SJCRH30 (cell line): ENCODE results near the gene FAM181A. TPM values are rescaled to one million over a fixed set of nuclear protein-coding genes. Genes with fewer than 3 reads are reported as not detected.

Source experiments
- DNase-seq, 2 experiments: peaks; one replicate each; pipeline ENCODE4 v3.0.0-alpha.2; 2015 to 2020
- H3K27ac ChIP-seq: fragments of 250-450 bp; sonication (Bioruptor Pico); 2 replicates; pipeline ENCODE4 v1.5.1; 2020; ENCODE audit warnings: mild to moderate bottlenecking, moderate library complexity
- H3K27me3 ChIP-seq: fragments of 250-450 bp; sonication (Bioruptor Pico); 2 replicates; pipeline ENCODE4 v1.5.1; 2020; ENCODE audit warnings: mild to moderate bottlenecking, moderate library complexity
- H3K36me3 ChIP-seq: fragments of 250-450 bp; sonication (Bioruptor Pico); 2 replicates; pipeline ENCODE4 v1.5.1; 2020; ENCODE audit warnings: mild to moderate bottlenecking, moderate library complexity
- H3K4me1 ChIP-seq: fragments of 250-450 bp; sonication (Bioruptor Pico); 2 replicates; pipeline ENCODE4 v1.5.1; 2020; ENCODE audit warnings: mild to moderate bottlenecking, moderate library complexity
- H3K4me3 ChIP-seq: fragments of 250-450 bp; sonication (Bioruptor Pico); 2 replicates; pipeline ENCODE4 v1.5.1; 2020; ENCODE audit warnings: mild to moderate bottlenecking, moderate library complexity
- H3K9me3 ChIP-seq: fragments of 250-450 bp; sonication (Bioruptor Pico); replicated peaks from 2 replicates; pipeline ENCODE4 v1.5.1; 2020; ENCODE audit warnings: mild to moderate bottlenecking, moderate library complexity
- total RNA-seq: library from RNA; depleted of rRNA; stranded (reverse); fragments of >200 nt; shearing (Covaris generic); gene quantifications from 2 replicates; pipeline ENCODE4 v1.2.3, GENCODE V29; 2014

The FAM181A gene
- total RNA-seq, 1 experiment from 2014 or later = not detected

- DNase-seq = no peak
- Histone ChIP-seq H3K36me3 (no peaks in the 10 kb centered on the region), H3K27me3 (no peaks in the 10 kb centered on the region), H3K27ac (no peak overlapping the region), H3K9me3 (no peaks in the 10 kb centered on the region), H3K4me1 (peaks cover 39% of the 10 kb centered on the region), H3K4me3 (no peak overlapping the region)
Measured at GRCh38 chr14:93947282-93947681, 20.1 kb downstream of the FAM181A start.

DNA sequence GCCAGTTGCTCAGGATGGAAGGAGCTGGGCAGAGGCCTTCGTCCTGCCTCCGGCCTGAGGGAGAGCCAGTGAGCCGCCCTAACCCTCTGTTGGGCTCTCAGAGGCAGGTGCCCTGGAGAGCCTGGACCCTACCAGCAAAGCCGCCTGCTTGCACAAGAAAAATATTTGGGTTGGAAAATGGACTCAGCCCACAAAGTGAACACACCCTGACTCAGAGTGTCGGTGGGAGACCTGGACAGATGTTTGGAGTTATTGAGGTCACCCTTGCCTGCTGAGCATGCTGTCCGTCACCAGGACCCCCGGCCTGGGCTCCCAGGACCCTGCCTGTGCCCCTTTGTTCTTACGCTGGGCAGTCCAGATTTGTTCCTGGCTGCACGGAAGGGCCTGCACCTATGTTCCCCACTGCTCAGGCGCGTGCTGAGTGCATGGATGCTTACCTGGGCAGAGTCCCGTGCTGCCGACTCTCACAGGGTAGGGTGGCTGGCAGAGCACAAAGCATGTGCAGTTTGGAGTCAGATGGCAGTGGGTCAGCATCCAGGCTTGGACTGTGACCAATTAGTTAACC, 22.4 kb downstream of the FAM181A start:
- H3K9me3 ChIP-seq = no peaks in the 10 kb centered on the region
- H3K27me3 ChIP-seq = no peaks in the 10 kb centered on the region
- DNase-seq = no peak
- no peak overlapping the region for H3K4me3 ChIP-seq
- H3K27ac ChIP-seq = no peak overlapping the region
- peaks cover 31% of the 10 kb centered on the region for H3K4me1 ChIP-seq
- H3K36me3 ChIP-seq = no peaks in the 10 kb centered on the region

DNA sequence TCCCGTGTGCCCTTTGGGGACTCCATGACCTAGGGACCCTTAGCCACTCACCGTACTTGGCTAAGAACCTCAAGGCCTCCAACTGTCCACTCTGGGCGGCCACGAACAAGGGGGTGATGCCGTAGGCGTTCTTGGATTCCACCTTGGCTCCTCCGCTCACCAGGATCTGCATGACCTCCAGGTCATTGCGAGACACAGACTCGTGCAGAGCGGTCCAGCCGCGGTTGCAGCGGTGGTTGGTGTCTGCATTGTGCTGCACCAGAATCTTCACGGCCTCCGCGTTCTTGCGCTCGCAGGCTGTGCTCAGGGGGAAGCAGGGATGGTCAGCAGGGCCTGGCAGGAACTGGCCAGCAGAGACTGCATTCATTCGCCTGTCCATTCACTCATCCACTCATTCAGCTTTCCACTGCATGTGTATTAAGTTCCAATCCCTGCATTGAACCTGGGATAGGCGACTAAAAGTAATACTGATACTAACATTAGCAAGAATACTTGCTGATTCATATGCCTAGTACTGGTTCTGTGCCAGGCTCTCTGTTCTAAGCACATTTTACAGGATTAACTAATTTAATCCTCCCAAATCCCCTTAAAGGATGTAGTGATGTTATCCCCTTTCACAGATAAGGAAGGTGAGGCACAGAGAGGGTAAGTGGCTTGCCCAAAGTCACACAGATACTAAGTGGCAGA, 23.9 kb downstream of the FAM181A start:
- H3K4me1 ChIP-seq = peaks cover 21% of the 10 kb centered on the region
- H3K9me3 ChIP-seq = no peaks in the 10 kb centered on the region

DNA sequence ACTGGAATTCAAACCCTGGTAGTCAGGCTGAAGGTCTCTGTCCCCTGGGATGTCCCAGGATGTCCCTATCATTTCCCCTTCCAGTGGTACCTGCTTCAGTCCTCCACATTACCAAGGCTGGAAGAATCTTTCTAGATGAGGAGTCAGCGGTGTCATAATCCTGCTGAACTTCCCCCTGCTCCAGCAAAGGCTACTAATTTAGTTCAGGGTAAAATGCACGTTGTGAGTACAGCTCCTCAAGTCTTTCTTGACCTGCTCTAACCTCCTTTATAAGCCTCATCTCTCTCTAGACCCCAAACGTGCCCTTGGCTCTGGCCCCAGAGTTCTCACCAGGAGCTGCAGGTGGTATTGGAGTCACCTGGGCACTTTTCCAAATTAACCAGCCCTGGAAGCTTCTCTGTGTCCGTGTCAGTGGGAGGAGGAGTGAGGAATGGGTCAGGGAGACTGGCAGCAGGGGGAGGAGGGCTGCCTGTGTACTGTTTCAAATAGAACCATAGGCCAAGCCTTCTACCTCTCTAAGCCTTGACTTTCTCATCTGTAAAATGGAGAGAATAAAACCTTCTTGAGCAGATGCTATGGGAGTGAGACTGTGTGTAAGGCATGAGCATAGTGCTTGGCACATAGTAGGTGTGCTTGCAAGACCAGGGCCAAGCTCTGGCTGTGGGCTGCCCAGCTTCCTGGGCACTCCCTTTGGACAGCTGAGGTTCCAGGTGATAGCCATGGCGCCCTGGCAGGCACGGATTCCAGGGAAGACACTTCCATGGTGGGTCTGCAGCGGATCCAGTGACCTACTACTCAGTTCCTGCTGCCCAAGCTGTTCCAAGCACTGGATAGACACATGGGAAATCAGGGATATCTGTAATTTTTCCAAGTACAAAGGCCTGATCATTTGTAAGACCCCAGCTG, 24.7 kb downstream of the FAM181A start:
- H3K36me3 ChIP-seq = no peaks in the 10 kb centered on the region
- no peak overlapping the region for H3K27ac ChIP-seq
- no peak for DNase-seq
- no peak overlapping the region for H3K4me3 ChIP-seq
- H3K4me1 ChIP-seq = peaks cover 26% of the 10 kb centered on the region
- H3K9me3 ChIP-seq = no peaks in the 10 kb centered on the region
- no peaks in the 10 kb centered on the region for H3K27me3 ChIP-seq

More for the DNA sequence above, 23.9 kb downstream of the FAM181A start:
- Histone ChIP-seq H3K27ac (no peak overlapping the region), H3K4me3 (no peak overlapping the region), H3K36me3 (no peaks in the 10 kb centered on the region), H3K27me3 (no peaks in the 10 kb centered on the region)
- no peak for DNase-seq

DNA sequence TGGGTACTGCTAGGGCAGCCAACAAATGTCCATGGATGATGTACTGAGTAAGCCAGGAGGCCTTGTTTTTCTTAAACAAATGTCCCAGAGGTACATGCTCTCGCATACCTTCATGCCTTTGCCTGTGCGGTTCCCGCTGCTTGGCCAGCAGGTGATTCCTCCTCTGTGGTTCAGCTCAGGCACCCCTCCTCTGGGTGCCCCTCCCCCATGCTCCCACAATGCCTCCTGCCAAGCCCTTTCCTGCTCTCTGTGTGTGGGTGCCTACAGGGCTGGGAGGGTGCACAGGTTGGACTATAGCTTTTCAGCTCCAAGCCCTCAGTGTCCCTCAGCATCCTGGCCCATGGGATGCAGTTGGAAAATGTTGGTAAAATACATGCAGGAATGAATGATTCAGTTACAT, 25.7 kb downstream of the FAM181A start:
- Histone ChIP-seq H3K27me3 (no peaks in the 10 kb centered on the region), H3K27ac (no peak overlapping the region), H3K9me3 (no peaks in the 10 kb centered on the region), H3K4me1 (peaks cover 35% of the 10 kb centered on the region), H3K36me3 (no peaks in the 10 kb centered on the region), H3K4me3 (no peak overlapping the region)
- no peak for DNase-seq

- H3K4me1 ChIP-seq = peaks cover 39% of the 10 kb centered on the region
- no peak overlapping the region for H3K4me3 ChIP-seq
Measured at GRCh38 chr14:93953263-93953662, 26.1 kb downstream of the FAM181A start.

GRCh38 chr14:93953739-93954515, 26.8 kb downstream of the FAM181A start:
- DNase-seq = peak; percentile 27 to 52
- Histone ChIP-seq H3K9me3 (no peaks in the 10 kb centered on the region), H3K36me3 (no peaks in the 10 kb centered on the region), H3K4me3 (no peak overlapping the region), H3K4me1 (peaks cover 46% of the 10 kb centered on the region), H3K27me3 (no peaks in the 10 kb centered on the region), H3K27ac (no peak overlapping the region)

More at GRCh38 chr14:93953263-93953662, 26.1 kb downstream of the FAM181A start:
- Histone ChIP-seq H3K9me3 (no peaks in the 10 kb centered on the region), H3K27me3 (no peaks in the 10 kb centered on the region), H3K27ac (no peak overlapping the region), H3K36me3 (no peaks in the 10 kb centered on the region)
- no peak for DNase-seq

- no peaks in the 10 kb centered on the region for H3K36me3 ChIP-seq
- no peak for DNase-seq
- H3K4me3 ChIP-seq = no peak overlapping the region
- H3K27me3 ChIP-seq = no peaks in the 10 kb centered on the region
- no peaks in the 10 kb centered on the region for H3K9me3 ChIP-seq
- no peak overlapping the region for H3K27ac ChIP-seq
- peaks cover 51% of the 10 kb centered on the region for H3K4me1 ChIP-seq
Measured at GRCh38 chr14:93954516-93954830, 27.3 kb downstream of the FAM181A start.

DNA sequence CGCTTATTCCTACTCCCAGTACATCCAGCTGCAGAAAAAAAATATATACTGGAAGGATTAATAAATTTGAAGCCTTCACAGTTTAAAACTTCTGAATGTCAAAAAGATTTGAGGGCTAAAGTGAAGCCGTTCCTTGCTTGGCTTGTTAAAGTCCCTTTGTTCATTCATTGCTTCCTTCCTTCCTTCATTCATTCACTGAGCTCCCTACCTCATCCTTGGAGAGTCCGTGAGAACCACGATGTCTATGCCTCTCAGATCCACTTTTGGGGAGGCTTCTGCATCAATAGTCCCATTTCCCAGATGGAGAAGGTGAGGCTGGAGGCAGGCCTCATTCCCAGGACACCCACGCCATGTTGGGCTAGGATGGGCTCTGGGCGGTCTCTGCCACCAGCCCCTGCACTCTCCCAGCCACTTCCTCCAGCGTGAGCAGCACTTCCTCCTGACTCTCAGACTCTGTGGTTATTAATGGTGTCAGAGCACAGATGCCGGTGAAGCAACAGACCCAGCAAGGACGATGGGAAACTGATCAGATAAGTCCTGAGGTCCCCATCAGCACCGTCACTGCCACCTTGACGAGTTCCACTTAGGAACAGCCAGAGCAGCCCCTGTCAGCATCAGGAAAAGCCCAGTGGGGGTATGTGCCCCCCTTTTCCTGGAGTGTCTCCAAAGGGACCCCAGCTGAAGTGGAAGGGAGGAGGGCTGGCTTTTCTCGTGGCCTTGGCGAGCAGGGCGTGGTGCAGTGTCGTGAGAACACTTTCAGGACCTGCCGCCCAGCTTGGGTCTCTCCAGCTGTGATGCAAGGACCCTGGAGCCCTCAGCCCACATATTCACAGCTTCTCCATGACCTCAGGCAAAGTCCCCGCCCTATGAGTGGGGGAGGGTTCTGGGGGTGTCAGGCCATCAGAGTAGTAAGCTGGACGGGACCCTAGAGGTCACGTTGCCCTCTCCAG, 28.0 kb downstream of the FAM181A start:
- Histone ChIP-seq H3K4me3 (no peak overlapping the region), H3K4me1 (peaks cover 56% of the 10 kb centered on the region)

GRCh38 chr14:93955850-93956481, 28.8 kb downstream of the FAM181A start:
- Histone ChIP-seq H3K27me3 (no peaks in the 10 kb centered on the region), H3K4me1 (peaks cover 56% of the 10 kb centered on the region), H3K27ac (no peak overlapping the region), H3K36me3 (no peaks in the 10 kb centered on the region), H3K9me3 (no peaks in the 10 kb centered on the region), H3K4me3 (no peak overlapping the region)
- no peak for DNase-seq

More for the DNA sequence above, 28.0 kb downstream of the FAM181A start:
- no peaks in the 10 kb centered on the region for H3K9me3 ChIP-seq
- DNase-seq = no peak
- H3K36me3 ChIP-seq = no peaks in the 10 kb centered on the region
- no peak overlapping the region for H3K27ac ChIP-seq
- no peaks in the 10 kb centered on the region for H3K27me3 ChIP-seq

DNA sequence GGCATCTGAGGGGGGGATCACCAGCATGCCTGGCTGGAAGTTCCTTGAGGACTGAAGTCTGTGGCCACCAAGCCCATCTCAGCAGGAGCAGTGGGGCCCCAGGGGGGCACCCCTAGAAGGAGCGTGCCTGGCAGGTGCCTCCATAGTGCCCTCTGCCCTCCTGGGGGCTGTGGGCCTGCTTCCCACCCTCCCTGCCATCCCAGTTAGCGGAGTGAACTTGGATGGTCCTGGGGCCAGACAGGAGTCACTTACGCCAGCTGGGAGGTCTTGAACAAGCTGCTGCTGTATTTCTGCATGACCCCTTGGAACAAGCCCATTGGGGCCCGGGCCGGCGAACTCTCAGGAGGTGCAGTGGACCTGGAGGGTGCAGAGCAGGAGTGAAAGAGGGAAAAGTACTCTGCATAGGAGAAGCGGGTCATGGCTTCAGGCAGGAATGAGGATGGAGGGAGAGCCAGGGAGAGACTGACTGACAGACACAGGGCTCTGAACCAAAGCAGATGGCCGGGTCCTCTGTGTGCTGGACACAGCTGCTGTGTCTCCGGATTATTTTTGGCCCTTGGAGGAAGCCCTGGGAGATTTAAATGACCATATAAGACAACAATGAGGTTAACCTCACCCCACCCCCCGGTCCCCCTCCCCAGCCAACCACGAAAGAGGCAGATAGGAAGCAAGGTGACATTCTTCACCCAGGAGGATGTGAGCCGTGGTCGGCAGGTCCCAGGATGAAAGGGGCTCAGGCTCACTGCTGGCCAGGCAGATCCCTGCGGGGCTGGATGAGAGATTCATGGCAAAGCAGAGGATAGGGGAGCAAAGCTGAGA, 29.6 kb downstream of the FAM181A start:
- no peaks in the 10 kb centered on the region for H3K9me3 ChIP-seq
- no peaks in the 10 kb centered on the region for H3K36me3 ChIP-seq
- no peaks in the 10 kb centered on the region for H3K27me3 ChIP-seq
- no peak overlapping the region for H3K4me3 ChIP-seq
- H3K27ac ChIP-seq = no peak overlapping the region
- H3K4me1 ChIP-seq = peaks cover 56% of the 10 kb centered on the region
- DNase-seq = peak; percentile 68 to 81

DNA sequence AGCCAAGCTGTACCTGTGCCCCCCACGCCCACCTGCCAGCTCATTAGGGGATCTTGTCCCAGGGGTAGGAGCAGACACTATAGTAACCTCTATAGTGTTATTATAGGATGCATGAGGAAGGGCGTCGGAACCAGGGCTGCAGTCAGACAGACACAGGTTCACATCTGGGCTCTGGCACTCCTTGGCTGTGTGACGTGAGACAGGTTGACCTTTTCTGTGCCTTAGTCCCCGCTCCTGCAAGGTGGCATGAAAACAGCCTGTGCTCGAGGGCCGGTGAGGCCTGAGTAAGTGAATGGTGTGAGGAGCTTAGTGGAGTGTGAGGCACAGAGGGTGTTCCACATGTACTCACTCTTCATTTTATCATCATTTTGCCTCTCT, 30.2 kb downstream of the FAM181A start:
- H3K27me3 ChIP-seq = no peaks in the 10 kb centered on the region
- no peaks in the 10 kb centered on the region for H3K36me3 ChIP-seq
- H3K27ac ChIP-seq = no peak overlapping the region
- DNase-seq = no peak
- no peak overlapping the region for H3K4me3 ChIP-seq
- peaks cover 56% of the 10 kb centered on the region for H3K4me1 ChIP-seq
- no peaks in the 10 kb centered on the region for H3K9me3 ChIP-seq
